Ishikawa (cell line): ENCODE measurements around the gene PRAMEF1.

ENCODE experiments used
- CEBPB ChIP-seq: IDR thresholded peaks from 2 replicates; pipeline ENCODE4 v1.6.1; 2012
- CREB1 ChIP-seq: IDR thresholded peaks from 2 replicates; pipeline ENCODE4 v1.6.1; 2012; ENCODE audit warnings: low read depth
- EGR1 ChIP-seq: IDR thresholded peaks from 2 replicates; pipeline ENCODE4 v1.6.1; 2012
- EP300 ChIP-seq: IDR thresholded peaks from 2 replicates; pipeline ENCODE4 v1.6.1; 2012; ENCODE audit warnings: borderline replicate concordance
- FOXM1 ChIP-seq: IDR thresholded peaks from 2 replicates; pipeline ENCODE4 v1.6.1; 2012; ENCODE audit warnings: low read depth, borderline replicate concordance
- MAX ChIP-seq: IDR thresholded peaks from 2 replicates; pipeline ENCODE4 v1.6.1; 2012
- NFIC ChIP-seq: IDR thresholded peaks from 2 replicates; pipeline ENCODE4 v1.6.1; 2012
- RAD21 ChIP-seq: IDR thresholded peaks from 2 replicates; pipeline ENCODE4 v1.6.1; 2012; ENCODE audit warnings: low read depth
- REST ChIP-seq: IDR thresholded peaks from 2 replicates; pipeline ENCODE4 v1.6.1; 2012; ENCODE audit warnings: low read depth, mild to moderate bottlenecking
- TAF1 ChIP-seq: IDR thresholded peaks from 2 replicates; pipeline ENCODE4 v1.6.1; 2012; ENCODE audit warnings: low read depth, mild to moderate bottlenecking
- TCF12 ChIP-seq: IDR thresholded peaks from 2 replicates; pipeline ENCODE4 v1.6.1; 2012; ENCODE audit warnings: low read depth
- TEAD4 ChIP-seq: IDR thresholded peaks from 2 replicates; pipeline ENCODE4 v1.6.1; 2012
- YY1 ChIP-seq: IDR thresholded peaks from 2 replicates; pipeline ENCODE4 v1.6.1; 2012; ENCODE audit warnings: low read depth
- ZBTB7A ChIP-seq: IDR thresholded peaks from 2 replicates; pipeline ENCODE4 v1.6.1; 2012; ENCODE audit warnings: low read depth
- TF ChIP-seq, protein P1 (sequence below): IDR thresholded peaks from 2 replicates; pipeline ENCODE4 v1.6.1; 2012

PRAMEF1 gene

GRCh38 chr1:12778061-12778460 is 13.1 kb upstream of the PRAMEF1 start:
- no peak for TF ChIP-seq ZBTB7A
- TF ChIP-seq EP300: no peak
- no peak for TF ChIP-seq EGR1
- TF ChIP-seq YY1: no peak
- no peak for TF ChIP-seq RAD21
- TF ChIP-seq REST: no peak
- no peak for TF ChIP-seq NFIC
- TF ChIP-seq CREB1: no peak
- no peak for TF ChIP-seq TEAD4
- no peak for TF ChIP-seq CEBPB
- TF ChIP-seq TAF1: no peak
- TF ChIP-seq, protein P1, sequence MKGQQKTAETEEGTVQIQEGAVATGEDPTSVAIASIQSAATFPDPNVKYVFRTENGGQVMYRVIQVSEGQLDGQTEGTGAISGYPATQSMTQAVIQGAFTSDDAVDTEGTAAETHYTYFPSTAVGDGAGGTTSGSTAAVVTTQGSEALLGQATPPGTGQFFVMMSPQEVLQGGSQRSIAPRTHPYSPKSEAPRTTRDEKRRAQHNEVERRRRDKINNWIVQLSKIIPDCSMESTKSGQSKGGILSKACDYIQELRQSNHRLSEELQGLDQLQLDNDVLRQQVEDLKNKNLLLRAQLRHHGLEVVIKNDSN: no peak
- TF ChIP-seq TCF12: no peak
- no peak for TF ChIP-seq FOXM1
- TF ChIP-seq MAX: no peak

- TF ChIP-seq TEAD4 (no peak), NFIC (no peak), MAX (no peak), EGR1 (no peak), TAF1 (no peak), CEBPB (no peak), FOXM1 (no peak), TCF12 (no peak)
Measured at GRCh38 chr1:12778907-12779306, 12.3 kb upstream of the PRAMEF1 start.

- TF ChIP-seq RAD21: peak; percentile 63
Measured at GRCh38 chr1:12783783-12784182, 7.4 kb upstream of the PRAMEF1 start.

GRCh38 chr1:12798911-12799310 is 7.7 kb downstream of the PRAMEF1 start:
- TF ChIP-seq FOXM1 (no peak), NFIC (no peak), REST (no peak), MAX (no peak), YY1 (no peak), TEAD4 (peak; percentile 26; the same call in 1 of the 2 replicates)

DNA sequence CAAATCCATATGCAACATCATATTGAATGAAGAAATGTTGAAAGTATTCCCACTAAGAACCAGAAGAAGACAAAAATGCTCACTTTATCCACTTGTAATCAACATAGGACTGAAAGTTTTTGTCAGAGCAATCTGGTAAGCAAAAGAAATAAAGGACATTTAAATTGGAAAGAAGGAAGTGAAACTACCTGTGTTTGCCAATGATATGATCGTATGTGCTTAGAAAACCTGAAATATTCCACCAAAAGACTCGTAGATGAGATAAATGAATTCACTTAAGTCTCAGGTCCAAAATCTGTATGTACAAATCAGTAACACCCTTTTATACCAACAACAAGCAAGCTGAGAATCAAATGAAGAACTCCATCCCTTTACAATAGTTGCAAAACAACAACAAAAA is 8.5 kb downstream of the PRAMEF1 start:
- no peak for TF ChIP-seq TEAD4
- no peak for TF ChIP-seq ZBTB7A
- TF ChIP-seq NFIC: no peak
- TF ChIP-seq TCF12: no peak
- no peak for TF ChIP-seq MAX
- TF ChIP-seq FOXM1: no peak
- TF ChIP-seq CEBPB: no peak
- TF ChIP-seq YY1: no peak
- TF ChIP-seq EGR1: no peak
- TF ChIP-seq TAF1: no peak
- TF ChIP-seq REST: no peak
- TF ChIP-seq, protein P1: no peak
- no peak for TF ChIP-seq EP300
- no peak for TF ChIP-seq RAD21
- TF ChIP-seq CREB1: no peak
